ENCODE results near the gene MOCS1.

Gene MOCS1

DNA sequence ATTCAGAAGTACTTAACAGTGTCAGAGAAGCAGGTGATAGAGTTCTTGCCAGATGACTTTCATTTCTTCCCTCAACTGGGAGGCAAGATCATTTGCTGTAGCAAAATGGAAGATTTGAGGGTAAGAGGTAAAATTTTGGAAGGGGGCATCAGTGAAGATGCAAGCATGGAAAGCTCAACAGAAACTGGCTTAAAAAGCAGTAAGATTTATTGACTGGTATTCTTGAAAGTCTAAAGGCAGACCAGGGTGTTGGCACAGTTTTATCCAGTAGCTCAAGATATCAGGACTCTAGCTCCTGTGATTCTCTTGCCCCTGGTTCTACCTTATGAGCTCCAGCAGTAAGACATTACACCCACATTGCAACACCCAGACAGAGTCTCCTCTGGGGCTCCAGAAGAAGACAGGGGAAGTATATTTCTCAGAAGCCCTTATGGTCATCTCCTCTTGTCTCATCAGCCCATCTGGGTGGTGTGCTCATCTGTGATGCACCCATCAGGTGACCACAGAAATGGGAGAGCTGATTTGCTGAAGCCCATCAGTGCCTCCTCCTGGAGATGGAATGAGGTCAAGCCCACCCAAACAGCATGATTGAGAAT, 16.0 kb upstream of the MOCS1 start:
- H3K4me1 ChIP-seq (ENCODE audit: control insufficient read depth, insufficient read depth, low read length): peaks cover 4% of the 10 kb centered on the region; the same call in 1 of the 2 replicates
- H3K27me3 ChIP-seq (ENCODE audit: control insufficient read depth, insufficient read depth, low read length): no peaks in the 10 kb centered on the region
- H3K36me3 ChIP-seq (ENCODE audit: control insufficient read depth, insufficient read depth, low read length): no peaks in the 10 kb centered on the region
- no peaks in the 10 kb centered on the region for H3K9me3 ChIP-seq (ENCODE audit: control insufficient read depth, insufficient read depth, low read length)
- H3K27ac ChIP-seq (ENCODE audit: low read length): no peak overlapping the region
- no peak for DNase-seq (ENCODE audit: low read depth, low spot score)
- no peak overlapping the region for H3K4me3 ChIP-seq (ENCODE audit: low read length)

DNA sequence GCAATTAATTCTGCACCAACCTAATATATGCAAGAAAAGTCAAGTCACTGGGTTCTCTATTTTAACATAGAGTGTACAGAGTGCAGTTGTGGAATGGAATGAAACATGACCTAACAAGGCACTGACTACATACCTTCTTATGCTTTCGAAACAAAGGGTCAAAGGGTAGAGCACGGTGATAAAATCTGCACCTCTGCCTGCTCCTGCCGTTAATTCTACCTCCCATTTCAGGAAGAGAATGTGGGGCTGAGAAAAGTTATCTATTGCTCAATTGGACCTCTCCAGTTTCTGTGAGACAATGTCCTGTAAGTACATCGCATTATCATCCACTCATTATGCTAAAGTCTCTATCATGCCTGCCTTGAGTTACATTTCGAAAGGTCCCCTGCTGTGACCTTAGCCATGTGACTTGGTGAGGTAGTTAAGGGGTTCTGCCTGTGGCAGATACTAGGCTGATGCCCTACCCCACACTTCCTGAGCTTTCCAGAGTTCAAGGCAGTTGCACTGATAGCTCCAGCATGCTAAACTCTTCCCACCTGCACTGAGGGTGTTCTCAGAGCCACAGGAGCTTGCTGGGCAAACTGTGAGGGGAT, 14.0 kb upstream of the MOCS1 start:
- Histone ChIP-seq H3K4me1 (ENCODE audit: control insufficient read depth, insufficient read depth, low read length) (peaks cover 4% of the 10 kb centered on the region; the same call in 1 of the 2 replicates), H3K36me3 (ENCODE audit: control insufficient read depth, insufficient read depth, low read length) (no peaks in the 10 kb centered on the region), H3K4me3 (ENCODE audit: low read length) (no peak overlapping the region), H3K27me3 (ENCODE audit: control insufficient read depth, insufficient read depth, low read length) (no peaks in the 10 kb centered on the region), H3K27ac (ENCODE audit: low read length) (no peak overlapping the region), H3K9me3 (ENCODE audit: control insufficient read depth, insufficient read depth, low read length) (no peaks in the 10 kb centered on the region)
- WGBS (ENCODE audit: insufficient coverage, insufficient read length): no CpG with 5 or more reads among the region's 5 CpGs
- DNase-seq (ENCODE audit: low read depth, low spot score): no peak

DNA sequence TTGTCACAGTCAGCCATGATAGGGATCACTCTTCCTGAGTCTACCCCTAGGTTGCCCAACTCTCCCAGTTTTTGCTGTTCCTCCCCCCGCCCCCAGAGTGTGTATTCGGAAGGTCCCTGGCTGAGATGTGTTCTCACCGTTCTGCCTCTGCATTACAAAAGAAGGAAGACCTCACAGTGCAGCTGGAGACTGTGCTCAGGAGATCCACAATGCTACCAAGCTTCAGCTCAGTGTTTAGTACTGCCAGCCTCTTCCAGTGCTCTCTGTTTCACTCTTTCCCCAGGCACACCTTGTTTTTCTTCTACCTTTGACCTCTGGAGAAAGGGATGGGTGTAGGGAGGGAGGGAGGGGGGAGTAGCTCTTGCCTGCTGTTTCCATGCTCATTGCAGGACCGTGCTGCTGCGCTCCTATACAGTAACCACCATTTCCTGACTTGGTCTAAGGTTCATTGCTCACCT, 13.4 kb upstream of the MOCS1 start:
- Histone ChIP-seq H3K36me3 (ENCODE audit: control insufficient read depth, insufficient read depth, low read length) (no peaks in the 10 kb centered on the region), H3K27ac (ENCODE audit: low read length) (no peak overlapping the region), H3K27me3 (ENCODE audit: control insufficient read depth, insufficient read depth, low read length) (no peaks in the 10 kb centered on the region), H3K4me1 (ENCODE audit: control insufficient read depth, insufficient read depth, low read length) (peaks cover 4% of the 10 kb centered on the region; the same call in 1 of the 2 replicates), H3K9me3 (ENCODE audit: control insufficient read depth, insufficient read depth, low read length) (no peaks in the 10 kb centered on the region), H3K4me3 (ENCODE audit: low read length) (no peak overlapping the region)
- WGBS (ENCODE audit: insufficient coverage, insufficient read length): no CpG with 5 or more reads among the region's 5 CpGs
- no peak for DNase-seq (ENCODE audit: low read depth, low spot score)

DNA sequence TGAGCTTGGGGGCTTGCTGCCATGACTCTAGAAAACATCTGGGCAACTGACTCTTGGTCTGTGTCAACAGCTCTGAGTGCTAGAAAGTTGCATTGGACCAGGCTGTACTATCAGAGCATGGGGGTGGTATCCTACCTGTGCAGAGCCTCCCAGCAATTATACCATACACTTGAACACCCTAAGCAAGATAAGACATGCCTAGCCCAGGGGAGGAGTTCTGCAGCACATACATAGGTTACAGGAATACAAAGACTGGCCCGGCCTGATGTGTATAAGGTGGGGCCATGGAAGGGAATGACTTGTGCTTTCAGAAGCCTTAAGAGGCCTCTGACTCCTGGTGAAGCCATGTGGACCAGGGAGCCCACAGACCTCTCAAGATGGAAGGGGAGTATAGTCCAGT, 11.4 kb upstream of the MOCS1 start:
- WGBS (ENCODE audit: insufficient coverage, insufficient read length): no CpG with 5 or more reads among the region's 1 CpG
- no peak overlapping the region for H3K27ac ChIP-seq (ENCODE audit: low read length)
- peaks cover 4% of the 10 kb centered on the region; the same call in 1 of the 2 replicates for H3K4me1 ChIP-seq (ENCODE audit: control insufficient read depth, insufficient read depth, low read length)
- no peaks in the 10 kb centered on the region for H3K36me3 ChIP-seq (ENCODE audit: control insufficient read depth, insufficient read depth, low read length)
- no peaks in the 10 kb centered on the region for H3K9me3 ChIP-seq (ENCODE audit: control insufficient read depth, insufficient read depth, low read length)
- H3K4me3 ChIP-seq (ENCODE audit: low read length): no peak overlapping the region
- DNase-seq (ENCODE audit: low read depth, low spot score): no peak
- no peaks in the 10 kb centered on the region for H3K27me3 ChIP-seq (ENCODE audit: control insufficient read depth, insufficient read depth, low read length)

DNA sequence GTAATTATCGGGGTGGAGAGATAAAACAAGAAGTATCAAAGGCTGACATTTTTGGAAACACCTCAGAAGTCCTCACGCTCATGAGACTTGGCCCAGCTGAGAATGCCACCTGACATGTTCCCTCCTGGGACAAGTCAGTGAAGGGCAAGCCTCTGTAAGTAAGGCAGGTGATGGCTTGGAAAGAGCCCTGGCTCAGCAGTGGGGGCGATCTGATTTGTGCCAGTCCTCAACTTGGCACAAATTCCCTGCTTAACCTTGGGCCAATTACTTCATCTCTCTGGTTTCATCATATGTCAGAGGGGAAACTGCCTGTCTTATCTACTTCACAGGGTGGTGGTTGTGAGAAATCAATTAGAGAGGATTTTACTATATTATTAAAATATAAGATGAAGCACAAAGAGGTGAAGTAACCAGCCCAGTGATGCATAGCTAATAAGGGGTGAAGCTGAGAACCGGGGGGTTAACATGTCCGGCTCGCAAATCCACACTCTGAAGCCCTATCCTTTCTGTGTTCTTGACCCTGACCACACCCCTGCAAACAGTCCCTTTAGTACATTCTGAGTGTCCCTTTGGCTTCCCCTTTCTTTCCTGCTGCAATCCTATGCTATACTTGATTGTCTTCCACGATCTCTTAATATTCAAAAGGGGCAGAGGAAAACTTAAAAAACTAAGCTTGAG, 8.8 kb upstream of the MOCS1 start:
- WGBS (ENCODE audit: insufficient coverage, insufficient read length): no CpG with 5 or more reads among the region's 7 CpGs

DNA sequence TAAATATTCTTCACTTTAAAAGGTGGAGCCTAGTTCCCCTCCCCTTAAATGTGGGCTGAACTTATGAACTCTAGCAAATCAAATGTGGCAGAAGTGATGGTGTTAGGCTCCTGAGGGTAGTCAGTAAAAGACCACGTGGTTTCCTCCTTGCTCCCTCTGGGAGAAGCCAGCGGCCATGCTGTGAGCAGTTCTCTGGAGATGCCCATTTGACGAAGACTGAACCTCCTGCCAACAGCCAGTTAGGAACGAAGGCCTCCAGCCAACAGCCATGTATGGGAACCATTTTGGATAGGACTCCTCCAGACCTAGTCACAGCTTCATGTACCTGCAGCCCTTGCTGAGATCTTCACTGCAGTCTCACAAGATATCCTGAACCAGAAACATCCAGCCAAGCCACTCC, 7.6 kb upstream of the MOCS1 start:
- Histone ChIP-seq H3K27ac (ENCODE audit: low read length) (no peak overlapping the region), H3K9me3 (ENCODE audit: control insufficient read depth, insufficient read depth, low read length) (no peaks in the 10 kb centered on the region), H3K4me1 (ENCODE audit: control insufficient read depth, insufficient read depth, low read length) (peaks cover 5% of the 10 kb centered on the region; the same call in 1 of the 2 replicates), H3K4me3 (ENCODE audit: low read length) (no peak overlapping the region), H3K27me3 (ENCODE audit: control insufficient read depth, insufficient read depth, low read length) (no peaks in the 10 kb centered on the region), H3K36me3 (ENCODE audit: control insufficient read depth, insufficient read depth, low read length) (no peaks in the 10 kb centered on the region)
- no CpG with 5 or more reads among the region's 4 CpGs for WGBS (ENCODE audit: insufficient coverage, insufficient read length)
- no peak for DNase-seq (ENCODE audit: low read depth, low spot score)

More for the DNA sequence above, 8.8 kb upstream of the MOCS1 start:
- Histone ChIP-seq H3K27me3 (ENCODE audit: control insufficient read depth, insufficient read depth, low read length) (no peaks in the 10 kb centered on the region), H3K36me3 (ENCODE audit: control insufficient read depth, insufficient read depth, low read length) (no peaks in the 10 kb centered on the region), H3K9me3 (ENCODE audit: control insufficient read depth, insufficient read depth, low read length) (no peaks in the 10 kb centered on the region), H3K27ac (ENCODE audit: low read length) (no peak overlapping the region), H3K4me1 (ENCODE audit: control insufficient read depth, insufficient read depth, low read length) (peaks cover 6% of the 10 kb centered on the region; the same call in 1 of the 2 replicates), H3K4me3 (ENCODE audit: low read length) (no peak overlapping the region)
- no peak for DNase-seq (ENCODE audit: low read depth, low spot score)

DNA sequence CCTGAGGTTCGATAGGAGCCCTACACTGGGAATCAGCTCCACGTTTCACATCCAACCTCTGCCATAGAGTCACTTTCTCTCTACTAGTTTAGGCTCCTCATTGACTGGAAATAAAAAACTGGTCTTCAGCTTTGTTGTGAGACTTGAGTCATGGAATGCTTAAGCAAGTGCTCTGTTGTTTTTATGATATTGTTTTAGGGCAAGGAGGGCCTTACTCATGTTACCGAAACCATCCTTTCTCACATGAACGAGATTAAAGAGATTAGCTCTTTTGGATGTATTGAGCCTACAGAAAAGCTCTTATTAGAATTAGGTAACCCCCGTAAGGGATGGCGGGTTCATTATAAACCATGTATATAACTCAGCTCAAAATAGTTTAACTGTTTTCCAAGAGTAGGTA, 6.9 kb upstream of the MOCS1 start:
- H3K4me3 ChIP-seq (ENCODE audit: low read length): no peak overlapping the region
- H3K4me1 ChIP-seq (ENCODE audit: control insufficient read depth, insufficient read depth, low read length): peaks cover 5% of the 10 kb centered on the region; the same call in 1 of the 2 replicates
- no peak for DNase-seq (ENCODE audit: low read depth, low spot score)
- no CpG with 5 or more reads among the region's 6 CpGs for WGBS (ENCODE audit: insufficient coverage, insufficient read length)
- no peak overlapping the region for H3K27ac ChIP-seq (ENCODE audit: low read length)
- no peaks in the 10 kb centered on the region for H3K36me3 ChIP-seq (ENCODE audit: control insufficient read depth, insufficient read depth, low read length)
- H3K9me3 ChIP-seq (ENCODE audit: control insufficient read depth, insufficient read depth, low read length): no peaks in the 10 kb centered on the region
- no peaks in the 10 kb centered on the region for H3K27me3 ChIP-seq (ENCODE audit: control insufficient read depth, insufficient read depth, low read length)

DNA sequence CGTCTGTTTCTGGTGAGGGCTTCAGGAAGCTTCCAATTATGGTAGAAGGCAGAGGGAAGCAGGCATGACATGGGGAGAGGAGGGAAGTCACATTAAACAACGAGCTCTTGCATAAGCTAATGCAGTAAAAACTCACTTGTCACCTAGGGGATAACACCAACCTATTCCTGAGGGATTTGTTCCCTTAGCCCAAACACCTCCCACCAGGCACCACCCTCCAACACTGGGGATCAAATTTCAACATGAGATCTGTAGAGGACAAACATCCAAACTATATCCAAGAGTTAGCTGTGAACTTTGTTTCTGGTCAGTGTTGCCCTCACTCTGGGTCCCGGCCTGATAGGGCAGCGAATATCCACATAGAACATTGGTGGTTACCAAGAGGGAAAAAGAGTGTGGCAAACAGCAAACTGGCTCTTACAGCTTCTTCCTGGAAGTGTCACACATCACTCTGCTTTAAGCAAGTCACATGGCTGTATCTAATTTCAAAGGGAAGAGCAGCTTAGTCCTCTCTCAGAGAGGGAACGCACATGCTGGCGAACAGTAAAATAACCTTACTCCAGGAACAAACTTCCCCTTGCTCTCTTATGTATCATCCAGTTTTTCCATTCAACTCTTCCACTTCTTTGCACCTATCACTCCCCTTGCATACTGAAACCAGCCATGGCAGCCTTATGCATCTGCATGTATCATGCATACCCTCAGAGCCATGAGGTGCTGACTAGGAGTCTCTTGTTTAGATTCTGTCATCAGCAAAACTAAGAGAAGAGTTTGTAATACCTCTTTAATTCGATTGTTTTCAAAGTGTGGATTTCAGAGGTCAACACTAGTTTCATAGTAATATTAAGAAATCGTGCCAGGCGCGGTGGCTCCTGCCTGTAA, 4.8 kb upstream of the MOCS1 start:
- no CpG with 5 or more reads among the region's 10 CpGs for WGBS (ENCODE audit: insufficient coverage, insufficient read length)
- Histone ChIP-seq H3K27me3 (ENCODE audit: control insufficient read depth, insufficient read depth, low read length) (no peaks in the 10 kb centered on the region), H3K27ac (ENCODE audit: low read length) (no peak overlapping the region), H3K36me3 (ENCODE audit: control insufficient read depth, insufficient read depth, low read length) (no peaks in the 10 kb centered on the region), H3K4me1 (ENCODE audit: control insufficient read depth, insufficient read depth, low read length) (peaks cover 5% of the 10 kb centered on the region; the same call in 1 of the 2 replicates), H3K9me3 (ENCODE audit: control insufficient read depth, insufficient read depth, low read length) (no peaks in the 10 kb centered on the region), H3K4me3 (ENCODE audit: low read length) (no peak overlapping the region)
- no peak for DNase-seq (ENCODE audit: low read depth, low spot score)

DNA sequence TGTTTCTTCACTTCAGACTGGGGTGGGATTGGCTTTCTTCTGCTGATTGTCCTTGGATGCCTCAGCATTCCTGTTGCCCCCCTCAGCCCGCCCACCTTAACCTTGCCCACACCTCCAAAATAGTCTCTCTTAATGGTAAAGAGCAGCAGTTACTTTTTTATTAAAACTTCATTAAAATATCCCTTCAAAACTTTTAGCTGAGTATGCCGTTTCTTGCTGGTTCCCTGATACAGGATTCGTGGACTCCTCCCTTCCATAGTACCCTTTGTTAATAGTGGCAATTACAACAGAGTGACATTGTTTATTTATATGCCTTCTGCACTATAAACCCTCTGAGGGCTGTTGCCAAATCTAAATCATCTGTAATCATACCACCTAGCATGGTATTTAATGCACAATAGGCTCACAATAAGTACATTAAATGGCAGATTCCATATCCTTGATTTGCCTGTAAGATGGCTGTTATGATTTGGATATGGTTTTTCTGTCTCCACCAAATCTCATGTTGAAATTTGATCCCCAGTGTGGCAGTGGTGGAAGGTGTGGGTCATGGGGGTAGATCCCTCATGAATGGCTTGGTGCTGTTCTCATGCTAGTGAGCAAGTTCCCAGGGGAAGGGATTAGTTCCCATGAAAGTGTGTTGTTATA, 3.5 kb upstream of the MOCS1 start:
- WGBS (ENCODE audit: insufficient coverage, insufficient read length): no CpG with 5 or more reads among the region's 3 CpGs
- Histone ChIP-seq H3K4me3 (ENCODE audit: low read length) (no peak overlapping the region), H3K9me3 (ENCODE audit: control insufficient read depth, insufficient read depth, low read length) (no peaks in the 10 kb centered on the region), H3K27me3 (ENCODE audit: control insufficient read depth, insufficient read depth, low read length) (no peaks in the 10 kb centered on the region), H3K27ac (ENCODE audit: low read length) (no peak overlapping the region), H3K36me3 (ENCODE audit: control insufficient read depth, insufficient read depth, low read length) (no peaks in the 10 kb centered on the region), H3K4me1 (ENCODE audit: control insufficient read depth, insufficient read depth, low read length) (peaks cover 9% of the 10 kb centered on the region; the same call in 1 of the 2 replicates)
- DNase-seq (ENCODE audit: low read depth, low spot score): no peak

DNA sequence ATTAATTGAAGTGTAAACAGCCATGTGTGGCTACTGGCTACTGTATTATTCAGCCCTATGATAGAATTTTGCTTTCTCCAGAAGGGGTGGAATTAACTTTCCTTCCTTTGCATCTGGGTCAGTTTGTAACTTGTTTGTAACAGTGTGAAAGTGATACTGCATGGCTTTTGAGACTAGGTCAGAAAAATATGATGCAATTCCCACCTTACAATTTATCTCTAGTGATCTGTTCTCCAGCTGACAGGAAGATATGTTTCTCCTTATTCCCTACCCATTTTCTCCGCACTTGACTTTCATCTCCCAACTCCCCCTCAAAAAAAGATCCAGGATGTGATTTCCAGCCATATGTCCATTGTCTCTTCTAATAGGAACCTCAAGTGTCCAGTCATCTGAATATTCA, 2.6 kb upstream of the MOCS1 start:
- Histone ChIP-seq H3K27me3 (ENCODE audit: control insufficient read depth, insufficient read depth, low read length) (no peaks in the 10 kb centered on the region), H3K4me3 (ENCODE audit: low read length) (no peak overlapping the region), H3K36me3 (ENCODE audit: control insufficient read depth, insufficient read depth, low read length) (no peaks in the 10 kb centered on the region), H3K27ac (ENCODE audit: low read length) (no peak overlapping the region), H3K9me3 (ENCODE audit: control insufficient read depth, insufficient read depth, low read length) (no peaks in the 10 kb centered on the region), H3K4me1 (ENCODE audit: control insufficient read depth, insufficient read depth, low read length) (peaks cover 11% of the 10 kb centered on the region; the same call in 1 of the 2 replicates)
- no peak for DNase-seq (ENCODE audit: low read depth, low spot score)
- WGBS (ENCODE audit: insufficient coverage, insufficient read length): no CpG with 5 or more reads among the region's 1 CpG

All from iPS DF 6.9 (cell line).